NCI-H226 (cell line): ENCODE measurements around the gene TSPAN4.

Source experiments
- DNase-seq: peaks from one replicate; pipeline ENCODE4 v3.0.0-alpha.2; 2015

Gene TSPAN4

DNA sequence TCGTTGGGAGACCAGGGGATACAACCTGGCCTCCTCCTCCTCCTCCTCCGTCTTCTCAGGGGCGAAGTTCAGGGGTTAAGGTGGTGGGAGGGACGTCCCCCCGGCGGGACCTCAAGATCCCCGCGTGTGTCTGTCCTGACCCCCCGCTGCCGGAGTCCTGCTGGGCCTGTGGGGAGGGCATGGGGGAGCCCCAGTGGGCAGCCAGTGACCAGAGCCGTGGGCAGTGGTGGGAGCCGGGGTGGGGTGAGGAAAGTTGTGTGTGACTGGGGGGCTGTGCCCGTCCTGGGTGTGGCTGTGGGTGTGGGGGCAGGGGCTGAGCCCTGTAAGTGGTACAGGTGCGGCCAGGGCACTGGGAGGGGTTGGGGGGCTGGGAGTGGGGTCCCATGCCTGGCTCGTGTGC, 10.1 kb downstream of the TSPAN4 start:
- no peak for DNase-seq

DNA sequence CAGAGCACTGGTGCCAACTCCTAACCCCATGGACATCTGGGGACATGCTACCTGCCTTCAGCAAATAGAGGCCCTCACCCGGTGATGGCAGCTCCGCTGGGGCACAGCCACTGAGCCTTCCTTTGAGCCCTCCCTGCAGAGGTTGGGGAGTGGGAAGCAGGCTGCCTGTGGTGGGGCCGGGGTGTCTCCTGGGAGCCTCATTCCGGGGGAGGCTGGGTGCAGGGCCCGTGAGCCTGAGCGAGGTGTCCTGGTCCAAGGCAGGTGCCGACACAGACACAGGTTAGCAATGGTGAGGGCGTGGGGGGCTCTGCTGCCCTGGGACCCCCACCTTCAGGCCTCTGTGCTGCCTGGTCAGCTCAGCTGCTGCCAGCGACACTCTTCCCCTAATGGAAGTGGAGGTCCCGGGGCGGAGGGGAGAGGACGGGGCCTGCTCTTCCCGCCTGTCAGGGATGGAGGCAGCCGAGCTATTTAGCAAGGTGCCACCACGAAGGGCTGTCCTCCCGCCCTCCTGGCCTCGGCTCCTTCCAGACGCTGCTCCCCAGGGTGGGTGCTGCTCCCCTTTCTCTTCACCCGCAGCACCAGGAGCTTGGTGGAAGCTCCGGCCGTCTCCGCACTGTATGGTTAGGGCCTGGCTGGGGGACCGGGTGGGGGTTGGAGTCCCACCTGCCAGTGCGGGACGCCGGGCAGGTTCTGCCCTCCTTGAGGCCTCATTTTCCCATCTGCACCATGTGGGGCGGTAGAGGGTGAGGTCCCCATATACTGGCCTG, 11.2 kb downstream of the TSPAN4 start:
- DNase-seq = no peak

DNA sequence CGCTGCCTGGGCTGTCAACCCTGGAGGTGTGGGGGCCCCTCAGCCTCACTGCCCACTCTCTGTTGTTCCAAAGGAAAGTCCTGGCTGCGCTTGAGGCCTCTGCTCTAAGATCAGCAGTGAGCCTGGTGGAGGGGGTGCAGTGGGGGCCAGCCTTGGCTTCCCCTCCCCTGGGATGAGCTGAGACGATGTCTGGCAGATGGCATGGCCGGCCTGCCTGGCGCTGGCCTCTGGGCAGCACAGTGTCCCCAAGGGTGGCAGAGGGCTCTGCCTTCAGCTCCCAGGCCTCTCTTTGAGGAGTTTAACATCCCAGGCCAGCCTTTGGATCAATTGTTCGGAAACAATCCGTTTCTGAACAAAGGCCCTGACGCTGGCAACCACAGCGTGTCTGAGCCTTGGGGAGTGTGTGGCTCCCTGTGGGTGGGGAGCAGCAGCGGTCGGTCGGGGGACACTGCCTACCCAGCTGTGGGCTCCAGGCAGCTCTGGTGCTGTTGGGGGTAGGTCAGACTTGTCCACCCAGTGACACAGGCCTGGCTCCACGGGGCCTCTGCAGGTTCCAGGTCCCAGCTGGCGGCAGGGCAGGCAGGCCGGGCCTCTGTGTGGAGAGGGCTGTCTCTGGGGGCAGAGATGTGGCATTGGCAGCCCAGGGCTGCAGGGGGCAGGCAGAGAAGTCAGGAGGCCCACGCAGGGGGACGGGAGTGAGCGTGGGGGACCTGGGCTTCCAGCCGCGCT, 12.1 kb downstream of the TSPAN4 start:
- no peak for DNase-seq

DNA sequence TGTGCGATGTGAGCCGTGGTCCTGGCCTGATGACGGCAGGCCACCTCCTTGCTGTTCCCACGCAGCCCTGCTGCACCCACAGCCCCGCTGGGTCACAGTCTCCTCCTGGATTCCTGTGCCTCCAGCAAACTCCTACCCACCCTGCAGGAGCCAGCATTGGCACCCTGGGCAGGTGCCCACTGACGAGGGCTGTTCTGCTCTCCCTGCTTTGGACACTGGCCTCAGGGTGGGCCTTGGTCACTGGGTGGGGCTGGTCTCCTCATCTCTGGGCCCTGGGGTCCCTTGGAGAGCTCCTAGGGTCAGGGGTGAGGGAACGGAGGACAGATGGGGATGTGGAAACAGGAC, 12.7 kb downstream of the TSPAN4 start:
- DNase-seq = no peak

DNA sequence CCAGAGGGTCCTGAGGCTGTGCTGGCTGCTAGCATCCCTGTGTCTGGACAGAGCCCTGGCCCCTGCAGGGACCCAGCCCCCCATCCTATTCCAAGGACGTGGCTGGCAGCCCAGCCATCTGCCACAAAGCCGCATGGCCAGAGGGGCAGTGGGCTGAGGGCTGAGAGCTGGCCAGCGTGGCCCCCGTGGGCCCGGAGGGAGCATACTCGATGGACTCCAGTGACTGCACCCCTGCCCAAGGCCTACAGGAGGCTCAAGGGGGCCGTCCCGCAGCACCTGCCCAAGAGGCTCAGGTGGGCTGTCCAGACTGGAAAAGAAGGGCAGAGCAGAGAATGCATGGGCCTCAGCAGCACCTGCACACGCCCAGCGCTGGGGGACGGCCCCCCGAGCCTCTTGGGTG, 13.1 kb downstream of the TSPAN4 start:
- DNase-seq = no peak

DNA sequence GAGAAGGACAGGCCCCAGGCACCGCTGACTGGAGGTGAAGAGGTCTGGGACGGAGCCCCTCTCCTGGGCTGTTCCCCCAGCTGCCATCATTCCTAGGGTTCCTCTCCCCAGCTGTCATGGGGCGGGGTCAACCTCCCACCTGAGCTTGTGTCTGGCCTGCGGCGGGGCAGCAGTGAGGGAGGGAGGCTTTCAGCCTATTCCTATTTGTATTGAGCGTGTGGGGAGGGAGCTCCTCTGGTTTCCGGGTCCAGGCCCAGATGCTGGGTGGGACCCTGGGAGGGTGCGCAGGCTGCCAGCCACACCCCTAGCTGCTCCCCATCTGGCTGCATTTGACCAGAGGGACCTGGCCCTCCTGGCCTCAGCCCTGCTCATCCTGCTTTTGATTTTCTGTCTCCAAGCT, 13.7 kb downstream of the TSPAN4 start:
- no peak for DNase-seq

DNA sequence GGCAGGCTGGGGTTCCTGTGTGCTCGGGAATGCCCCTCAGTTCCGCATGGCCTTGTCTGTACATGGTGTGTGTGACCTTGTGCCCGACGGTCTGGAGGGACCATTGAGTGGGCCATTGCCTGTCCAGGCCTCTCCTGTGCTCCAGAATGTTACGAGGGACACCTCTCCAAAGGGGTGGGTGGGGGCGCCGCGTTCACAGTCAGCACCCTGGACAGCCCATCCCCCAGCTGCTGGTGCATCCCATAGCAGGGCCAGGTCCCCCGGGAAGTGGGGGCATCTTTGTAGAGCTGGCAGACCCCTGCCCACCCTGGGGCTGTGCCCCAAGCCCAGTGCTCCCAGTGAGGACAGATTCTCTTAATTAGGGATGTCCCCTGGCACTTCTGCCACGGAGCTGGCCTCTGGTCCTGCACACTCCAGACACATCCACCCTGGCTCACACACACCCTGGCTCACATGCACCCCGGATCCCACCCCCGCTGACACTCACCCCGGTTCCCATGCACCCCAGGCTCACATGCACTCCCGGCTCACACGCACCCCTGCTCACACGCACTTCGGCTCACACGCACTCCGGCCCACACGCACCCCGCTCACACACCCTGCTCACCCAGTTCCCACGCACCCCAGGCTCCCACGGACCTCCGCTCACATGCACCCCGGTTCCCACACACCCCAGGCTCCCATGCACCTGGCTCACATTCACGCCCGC, 15.6 kb downstream of the TSPAN4 start:
- no peak for DNase-seq

DNA sequence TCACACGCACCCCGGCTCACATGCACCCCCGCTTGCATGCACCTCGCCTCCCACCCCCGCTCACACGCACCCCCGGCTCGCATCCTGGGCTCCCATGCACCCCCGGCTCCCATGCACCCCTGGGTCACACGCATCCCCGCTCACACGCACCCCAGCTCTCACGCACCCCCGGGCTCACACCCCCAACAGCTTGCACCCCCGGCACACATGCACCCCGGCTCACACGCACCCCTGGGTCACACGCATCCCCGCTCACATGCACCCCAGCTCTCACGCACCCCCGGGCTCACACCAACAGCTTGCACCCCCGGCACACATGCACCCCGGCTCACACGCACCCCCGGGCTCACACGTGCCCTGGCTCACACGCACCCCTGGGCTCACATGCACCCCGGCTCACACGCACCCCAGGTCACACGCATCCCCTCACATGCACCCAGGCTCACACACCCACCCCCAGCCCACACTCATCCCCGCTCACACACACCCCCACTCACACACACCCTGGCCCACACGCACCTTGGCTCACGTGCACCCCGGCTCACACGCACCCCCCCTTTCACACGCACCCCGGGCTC, 16.2 kb downstream of the TSPAN4 start:
- no peak for DNase-seq

DNA sequence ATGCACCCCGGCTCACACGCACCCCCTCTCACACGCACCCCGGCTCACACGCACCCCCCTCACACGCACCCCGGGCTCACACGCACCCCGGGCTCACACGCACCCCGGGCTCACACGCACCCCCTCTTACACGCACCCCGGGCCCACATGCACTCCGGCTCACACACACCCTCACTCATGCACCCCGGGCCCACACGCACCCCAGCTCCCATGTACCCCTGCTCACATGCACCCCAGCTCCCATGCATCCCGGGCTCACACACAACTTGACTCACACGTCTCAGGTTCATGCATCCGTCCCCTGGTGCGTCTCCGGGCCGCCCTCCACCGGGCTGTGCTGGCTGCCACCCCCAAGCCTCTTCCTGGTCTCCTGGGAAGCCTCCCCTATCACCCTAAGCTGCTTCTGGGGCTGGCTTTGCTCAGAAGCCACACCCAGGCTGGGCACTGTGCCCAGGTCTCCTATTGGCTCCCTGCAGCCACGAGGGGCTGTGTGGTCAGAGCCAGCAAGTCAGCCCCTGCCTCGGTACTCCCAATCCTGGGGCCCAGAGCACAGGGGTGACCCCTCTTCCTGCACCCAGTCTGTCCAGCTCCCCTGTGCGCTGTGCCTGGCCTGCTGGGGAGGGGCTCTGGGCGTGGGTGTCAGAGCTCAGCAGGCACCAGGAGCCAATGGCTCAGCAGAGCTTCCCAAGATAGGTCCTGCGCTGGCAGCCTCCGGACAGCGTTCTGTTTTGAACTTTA, 16.9 kb downstream of the TSPAN4 start:
- DNase-seq = peak; percentile 74

DNA sequence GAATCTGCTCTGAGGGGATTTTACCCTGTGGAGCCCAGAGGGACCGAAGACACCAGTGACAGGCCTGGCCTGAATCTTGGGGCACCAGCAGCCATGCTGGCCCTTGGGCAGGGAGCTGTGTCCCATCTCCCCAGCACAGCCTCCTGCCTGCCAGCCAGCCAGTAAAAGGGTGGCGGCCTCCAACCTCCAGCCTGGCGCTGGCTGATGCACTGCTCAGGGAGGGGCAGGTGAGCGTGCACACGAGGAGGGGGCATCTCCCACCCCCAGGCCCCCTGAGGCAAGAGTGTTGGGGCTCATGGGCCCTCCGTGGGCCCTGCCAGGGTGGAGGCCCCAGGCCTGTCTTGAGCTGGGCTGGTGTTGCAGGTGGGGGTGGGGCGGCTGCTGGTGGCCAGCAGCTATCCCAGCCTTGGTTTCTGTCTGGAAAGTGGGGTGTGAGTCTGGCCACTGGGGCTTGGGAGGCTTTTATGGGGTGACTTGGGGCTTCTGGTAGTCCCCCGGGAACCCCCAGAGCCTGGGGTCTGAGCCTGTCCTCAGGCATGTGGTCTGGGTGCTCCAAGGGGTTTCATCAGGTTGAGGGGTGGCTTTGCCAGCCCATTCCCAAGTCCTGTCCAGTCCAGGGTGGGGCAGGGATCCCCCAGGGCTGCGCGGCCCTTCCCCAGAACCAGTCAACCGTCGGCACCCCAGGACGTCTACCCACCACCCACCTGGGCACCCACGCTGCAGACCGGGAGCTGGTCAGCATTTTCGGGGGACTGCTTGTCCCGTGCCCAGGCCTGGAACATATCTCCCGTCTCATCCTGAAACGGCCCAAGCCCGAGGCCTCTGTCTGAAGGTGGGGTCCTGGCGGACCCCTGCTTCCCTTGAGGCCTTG, 17.8 kb downstream of the TSPAN4 start:
- no peak for DNase-seq

DNA sequence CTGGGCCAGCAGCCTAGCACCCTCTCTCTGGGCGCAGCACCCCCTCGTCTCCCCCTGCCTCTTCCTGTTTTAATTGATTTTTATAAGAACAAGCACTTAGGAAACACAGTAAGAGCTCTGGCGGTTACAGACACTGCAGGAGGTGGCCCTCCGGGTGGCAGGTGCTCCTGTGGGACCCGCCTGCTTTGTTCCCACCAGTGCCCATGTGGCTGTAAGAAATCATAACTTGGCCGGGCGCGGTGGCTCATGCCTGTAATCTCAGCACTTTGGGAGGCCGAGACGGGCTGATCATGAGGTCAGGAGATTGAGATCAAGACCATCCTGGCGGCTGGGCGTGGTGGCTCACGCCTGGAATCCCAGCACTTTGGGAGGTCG, 18.4 kb downstream of the TSPAN4 start:
- no peak for DNase-seq

DNA sequence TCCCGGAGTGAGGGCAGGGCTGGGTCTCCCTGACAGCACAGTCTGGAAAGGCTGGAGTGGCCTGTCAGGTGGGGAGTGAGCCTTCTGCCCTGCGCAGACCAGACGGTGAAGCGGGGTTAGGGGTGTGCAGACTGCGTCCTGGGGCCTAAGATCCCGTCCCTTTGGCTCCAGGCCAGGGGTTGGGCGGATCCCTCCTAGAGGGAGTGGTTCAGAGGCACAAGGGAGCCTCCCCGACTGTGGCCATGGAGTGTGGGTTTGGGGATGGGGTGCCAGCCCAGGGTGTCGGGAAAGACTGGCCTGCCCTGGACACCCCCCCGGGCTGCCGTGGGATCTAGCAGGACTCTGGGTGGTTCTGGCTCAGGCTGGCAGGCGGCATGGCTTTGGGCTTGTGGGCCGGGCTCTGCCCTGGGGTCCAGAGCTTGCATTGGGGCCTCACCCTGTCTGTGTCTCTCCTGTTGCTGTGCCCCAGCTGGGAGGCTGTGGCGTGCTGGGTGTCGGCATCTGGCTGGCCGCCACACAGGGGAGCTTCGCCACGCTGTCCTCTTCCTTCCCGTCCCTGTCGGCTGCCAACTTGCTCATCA, 19.5 kb downstream of the TSPAN4 start:
- DNase-seq = no peak

DNA sequence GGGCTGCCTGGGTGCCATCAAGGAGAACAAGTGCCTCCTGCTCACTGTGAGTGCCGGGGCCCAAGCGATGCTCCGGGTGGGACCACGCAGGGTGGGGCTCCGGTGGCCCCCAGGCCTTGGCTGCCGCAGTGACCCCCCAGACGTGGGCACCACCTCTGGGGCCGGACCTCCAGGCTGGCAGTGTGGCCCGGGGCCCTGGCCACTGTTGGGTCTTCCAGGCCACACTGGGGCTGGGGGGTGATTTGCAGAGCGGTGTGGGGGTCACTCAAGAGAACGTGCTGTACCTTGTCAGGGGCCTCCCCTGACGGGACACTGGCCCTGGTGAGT, 20.0 kb downstream of the TSPAN4 start:
- DNase-seq = no peak

DNA sequence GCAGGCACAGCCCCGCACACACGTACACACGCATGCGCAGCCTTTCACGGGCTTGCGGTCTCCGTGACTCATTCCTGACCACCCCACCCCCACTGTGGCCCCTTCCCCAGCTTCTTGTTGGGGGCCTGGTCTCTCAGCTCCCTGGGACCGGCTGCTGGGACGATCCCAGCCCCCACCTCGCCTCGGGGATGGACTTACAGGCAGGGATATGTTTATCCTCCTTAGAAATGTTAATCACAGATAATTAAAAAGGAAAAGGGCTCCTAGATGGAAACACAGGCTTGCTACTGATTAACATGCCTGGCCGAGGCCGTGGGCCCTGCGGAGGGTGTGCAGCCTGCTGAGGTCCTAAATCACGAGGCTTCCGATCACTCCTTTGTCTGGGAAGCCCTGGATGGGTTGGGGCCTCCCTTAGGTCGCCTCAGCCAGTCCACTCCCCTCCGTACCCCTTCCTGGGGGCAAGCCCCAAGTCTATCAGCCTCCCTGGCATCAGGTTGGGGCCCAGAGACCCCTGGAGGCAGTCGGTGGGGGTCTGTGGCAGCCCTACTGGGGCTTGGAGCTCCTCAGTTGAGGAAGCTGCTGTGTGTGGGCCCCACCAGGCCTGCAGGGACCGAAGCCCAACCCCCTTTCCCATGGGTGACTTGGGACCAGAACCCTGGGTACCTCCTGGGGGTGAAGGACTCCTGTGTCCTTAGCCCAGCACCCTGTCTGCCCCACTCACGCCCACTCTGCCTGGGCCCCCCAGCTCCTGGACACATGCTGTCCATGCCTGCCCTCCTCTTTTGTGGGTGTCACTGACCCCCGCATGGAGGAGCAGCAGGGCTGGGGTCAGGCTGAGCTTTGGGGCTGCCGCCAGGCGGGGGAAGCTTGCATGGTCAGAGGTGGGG, 20.6 kb downstream of the TSPAN4 start:
- no peak for DNase-seq

DNA sequence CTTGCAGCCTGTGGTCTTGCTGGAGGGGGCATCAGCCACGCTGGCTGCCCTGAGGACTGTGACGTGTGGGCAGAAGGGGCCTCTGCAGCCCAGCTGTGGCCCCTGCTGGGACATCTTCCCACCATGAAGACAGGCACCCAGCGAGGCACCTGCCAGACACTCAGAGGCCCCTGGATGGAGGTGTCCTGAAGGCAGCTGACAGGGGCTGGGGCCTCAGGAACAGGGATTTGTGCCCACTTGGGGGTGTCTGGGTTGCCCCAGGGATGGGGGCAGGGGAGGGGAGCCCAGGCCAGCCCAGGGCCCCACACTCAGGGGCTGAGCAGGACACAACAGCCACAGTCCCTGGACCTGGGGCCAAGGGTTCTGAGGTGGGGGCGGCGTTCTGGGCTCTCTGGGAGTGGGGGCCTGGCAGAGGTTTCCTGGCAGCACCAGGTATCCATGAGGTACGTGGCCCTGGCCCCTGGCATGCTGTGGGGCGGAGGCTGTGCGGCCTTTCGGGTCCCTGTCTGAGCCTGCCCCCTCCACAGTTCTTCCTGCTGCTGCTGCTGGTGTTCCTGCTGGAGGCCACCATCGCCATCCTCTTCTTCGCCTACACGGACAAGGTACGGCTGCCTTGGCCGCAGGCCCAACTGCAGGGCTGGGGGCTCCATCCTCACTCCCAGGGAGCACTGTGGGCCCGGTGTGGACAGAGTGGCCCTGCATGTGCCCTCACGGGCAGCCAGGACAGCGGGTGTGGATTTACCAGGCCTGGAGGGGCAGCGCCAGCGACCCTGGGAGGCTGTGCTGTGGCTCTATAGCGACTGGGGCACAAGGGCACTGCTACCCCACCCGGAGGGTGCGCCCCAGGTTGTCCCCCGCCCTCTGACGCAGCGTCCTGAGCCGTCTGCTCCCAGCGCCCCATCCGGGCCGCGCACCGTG, 21.5 kb downstream of the TSPAN4 start:
- DNase-seq = no peak

DNA sequence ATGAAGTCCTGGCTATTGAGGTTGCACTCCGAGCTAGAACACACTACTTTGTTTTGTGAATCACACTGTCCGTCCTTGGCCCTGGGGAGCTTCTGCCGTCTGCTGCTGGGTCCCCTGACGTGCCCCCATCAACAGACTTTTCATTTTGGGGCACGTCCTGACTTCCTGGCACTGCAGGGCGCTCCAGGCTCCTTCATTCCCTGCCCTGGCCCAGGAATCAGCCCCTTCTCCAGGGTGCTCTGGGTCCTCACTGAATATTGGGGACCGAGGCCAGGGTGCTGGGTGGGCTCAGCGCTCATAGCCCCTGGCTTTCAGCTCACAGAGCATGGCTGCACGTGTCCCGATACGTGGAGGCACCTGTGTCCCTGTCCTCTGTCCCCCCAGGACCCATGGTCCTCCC, 22.2 kb downstream of the TSPAN4 start:
- no peak for DNase-seq

DNA sequence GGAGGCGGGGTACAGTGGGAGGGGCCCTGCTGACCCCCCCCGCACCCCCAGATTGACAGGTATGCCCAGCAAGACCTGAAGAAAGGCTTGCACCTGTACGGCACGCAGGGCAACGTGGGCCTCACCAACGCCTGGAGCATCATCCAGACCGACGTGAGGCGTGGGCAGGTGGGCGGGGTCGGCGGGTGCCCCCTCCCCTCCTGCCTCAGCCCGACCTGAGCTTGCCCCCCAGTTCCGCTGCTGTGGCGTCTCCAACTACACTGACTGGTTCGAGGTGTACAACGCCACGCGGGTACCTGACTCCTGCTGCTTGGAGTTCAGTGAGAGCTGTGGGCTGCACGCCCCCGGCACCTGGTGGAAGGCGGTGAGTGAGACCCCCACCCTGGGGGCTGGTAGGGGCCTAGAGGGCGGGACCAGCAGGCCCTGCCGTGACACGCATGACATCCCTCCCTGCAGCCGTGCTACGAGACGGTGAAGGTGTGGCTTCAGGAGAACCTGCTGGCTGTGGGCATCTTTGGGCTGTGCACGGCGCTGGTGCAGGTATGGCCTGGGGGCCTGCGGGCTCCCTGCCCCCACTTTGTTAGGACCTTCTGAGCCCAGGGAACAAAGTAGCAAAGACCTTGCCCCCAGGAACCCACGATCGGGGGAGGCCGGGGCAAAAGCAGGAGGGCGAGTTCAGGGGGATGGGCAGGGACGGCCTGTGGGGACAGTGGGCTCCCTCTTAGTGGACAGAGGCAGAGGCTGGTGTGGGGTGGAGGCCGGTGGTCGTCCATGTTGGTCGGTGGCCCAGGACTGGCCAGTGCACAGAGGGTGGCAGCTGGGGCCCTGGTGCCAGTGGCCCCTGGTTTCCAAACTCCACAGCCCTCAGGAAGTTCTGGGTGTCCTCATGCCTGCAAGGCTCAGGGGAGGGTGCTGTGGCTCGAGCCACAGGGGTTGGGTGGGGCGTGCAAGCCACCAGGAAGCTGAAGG, 23.1 kb downstream of the TSPAN4 start:
- DNase-seq = no peak

DNA sequence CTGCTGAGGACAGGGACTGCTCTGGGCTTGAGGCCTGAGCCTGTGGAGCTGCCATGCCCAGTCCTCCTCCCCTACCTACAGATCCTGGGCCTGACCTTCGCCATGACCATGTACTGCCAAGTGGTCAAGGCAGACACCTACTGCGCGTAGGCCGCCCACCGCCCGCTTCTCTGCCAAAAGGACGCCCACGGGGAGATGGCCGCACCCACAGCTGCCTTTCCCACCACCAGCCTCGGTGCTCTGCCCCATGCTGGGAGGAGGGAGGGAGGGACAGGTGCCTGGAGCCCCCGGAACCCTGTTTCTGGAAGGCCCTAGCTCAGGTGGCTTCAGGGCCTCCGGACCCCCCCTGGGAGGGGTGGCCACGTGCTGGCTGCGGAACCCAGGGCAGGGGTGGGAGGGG, 23.8 kb downstream of the TSPAN4 start:
- no peak for DNase-seq
